OCI-LY3 (cell line): ENCODE results near the gene MS4A6A.
"Not testable (repeated sequence)": the region's sequence is repeated elsewhere in the genome, so short reads cannot be mapped to it uniquely, and the experiment has no call there.

Experiments used
- H2AFZ ChIP-seq: fragments of 200-600, 300-600 bp; shearing (Covaris generic); 2 replicates; pipeline ENCODE4 v1.6.0; 2014; ENCODE audit warnings: antibody characterized with exemption, low read depth, low read length
- H3K27ac ChIP-seq: fragments of 200-600, 300-600 bp; sonication (generic); 2 replicates; pipeline ENCODE4 v1.5.1; 2014; ENCODE audit warnings: mild to moderate bottlenecking, low read length, moderate library complexity, mixed read lengths
- H3K27me3 ChIP-seq: fragments of 200-600, 300-600 bp; sonication (generic); 2 replicates; pipeline ENCODE4 v1.6.1; 2014; ENCODE audit warnings: low read depth, low read length, mixed read lengths
- H3K36me3 ChIP-seq: fragments of 200-600, 300-600 bp; sonication (generic); replicated peaks from 2 replicates; pipeline ENCODE3; 2014; ENCODE audit warnings: low read depth, low read length, mixed read lengths
- H3K4me1 ChIP-seq: fragments of 300-600, 200-600 bp; sonication (generic); 2 replicates; pipeline ENCODE4 v1.6.1; 2014; ENCODE audit warnings: low read length, mixed read lengths
- H3K4me2 ChIP-seq: fragments of 200-600, 300-600 bp; sonication (generic); 2 replicates; pipeline ENCODE4 v1.6.1; 2014; ENCODE audit warnings: low read length, mixed read lengths
- H3K4me3 ChIP-seq: fragments of 300-600, 200-600 bp; sonication (generic); 2 replicates; pipeline ENCODE4 v1.5.1; 2014; ENCODE audit warnings: antibody characterized with exemption, mild to moderate bottlenecking, low read length, moderate library complexity
- H3K79me2 ChIP-seq: fragments of 300-600, 200-600 bp; shearing (Covaris generic); 2 replicates; pipeline ENCODE4 v1.6.1; 2014; ENCODE audit warnings: mild to moderate bottlenecking, low read length, mixed read lengths
- H3K9ac ChIP-seq: fragments of 300-600, 200-600 bp; shearing (Covaris generic); 2 replicates; pipeline ENCODE4 v1.6.0; 2014; ENCODE audit warnings: mild to moderate bottlenecking, low read length, moderate library complexity
- H3K9me3 ChIP-seq: fragments of 200-600, 300-600 bp; shearing (Covaris generic); 2 replicates; pipeline ENCODE4 v1.6.1; 2014; ENCODE audit warnings: low read length, mixed read lengths; ENCODE audit not compliant: insufficient read depth
- H4K20me1 ChIP-seq: fragments of 200-600, 300-600 bp; sonication (generic); 2 replicates; pipeline ENCODE4 v1.6.1; 2016; ENCODE audit warnings: low read length, mixed read lengths; ENCODE audit not compliant: insufficient read depth
- EZH2phosphoT487 ChIP-seq: fragments of 200-600 bp; shearing (Covaris generic); IDR thresholded peaks from 2 replicates; pipeline ENCODE4 v1.6.1; 2018; ENCODE audit warnings: antibody characterized with exemption, mixed run types, low read depth
- TF ChIP-seq, protein P1 (sequence below): fragments of 200-600, 300-600 bp; sonication (generic); IDR thresholded peaks from 2 replicates; pipeline ENCODE4 v1.5.1; 2014; ENCODE audit warnings: antibody characterized with exemption, low read length, low read depth

MS4A6A gene

DNA sequence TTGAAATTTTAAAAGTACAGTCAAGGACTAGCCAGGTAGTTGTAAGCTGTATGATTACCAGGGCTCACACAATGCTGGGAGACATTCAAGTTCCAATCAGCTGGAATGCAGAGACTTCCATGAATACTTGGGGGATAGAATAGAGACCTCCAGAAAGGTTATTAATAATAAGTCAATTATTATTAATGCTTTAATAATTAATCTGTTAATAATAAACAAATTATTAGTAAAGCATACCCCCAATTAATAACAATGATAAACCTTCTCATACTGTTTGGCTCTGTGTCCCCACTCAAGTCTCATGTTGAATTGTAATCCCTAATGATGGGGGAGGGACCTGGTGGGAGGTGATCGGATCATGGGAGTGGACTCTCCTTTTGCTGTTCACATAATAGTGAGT, 14.6 kb upstream of the MS4A6A start:
- Histone ChIP-seq H4K20me1 (no peaks in the 10 kb centered on the region), H2AFZ (no peak overlapping the region), H3K4me1 (peaks cover 22% of the 10 kb centered on the region), H3K79me2 (no peaks in the 10 kb centered on the region), H3K27ac (no peak overlapping the region), H3K4me3 (no peak overlapping the region), H3K9me3 (peaks cover 32% of the 10 kb centered on the region), H3K27me3 (no peaks in the 10 kb centered on the region), H3K36me3 (peaks cover 20% of the 10 kb centered on the region), H3K4me2 (no peak overlapping the region), H3K9ac (no peak overlapping the region)
- TF ChIP-seq, protein P1, sequence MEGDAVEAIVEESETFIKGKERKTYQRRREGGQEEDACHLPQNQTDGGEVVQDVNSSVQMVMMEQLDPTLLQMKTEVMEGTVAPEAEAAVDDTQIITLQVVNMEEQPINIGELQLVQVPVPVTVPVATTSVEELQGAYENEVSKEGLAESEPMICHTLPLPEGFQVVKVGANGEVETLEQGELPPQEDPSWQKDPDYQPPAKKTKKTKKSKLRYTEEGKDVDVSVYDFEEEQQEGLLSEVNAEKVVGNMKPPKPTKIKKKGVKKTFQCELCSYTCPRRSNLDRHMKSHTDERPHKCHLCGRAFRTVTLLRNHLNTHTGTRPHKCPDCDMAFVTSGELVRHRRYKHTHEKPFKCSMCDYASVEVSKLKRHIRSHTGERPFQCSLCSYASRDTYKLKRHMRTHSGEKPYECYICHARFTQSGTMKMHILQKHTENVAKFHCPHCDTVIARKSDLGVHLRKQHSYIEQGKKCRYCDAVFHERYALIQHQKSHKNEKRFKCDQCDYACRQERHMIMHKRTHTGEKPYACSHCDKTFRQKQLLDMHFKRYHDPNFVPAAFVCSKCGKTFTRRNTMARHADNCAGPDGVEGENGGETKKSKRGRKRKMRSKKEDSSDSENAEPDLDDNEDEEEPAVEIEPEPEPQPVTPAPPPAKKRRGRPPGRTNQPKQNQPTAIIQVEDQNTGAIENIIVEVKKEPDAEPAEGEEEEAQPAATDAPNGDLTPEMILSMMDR: no peak
- TF ChIP-seq EZH2phosphoT487: no peak

- peaks cover 25% of the 10 kb centered on the region for H3K9me3 ChIP-seq
- H2AFZ ChIP-seq: peak overlapping the region; percentile 50; the same call in 1 of the 2 replicates
- TF ChIP-seq EZH2phosphoT487: no peak
- TF ChIP-seq, protein P1: no peak
- no peaks in the 10 kb centered on the region for H3K79me2 ChIP-seq
- H4K20me1 ChIP-seq: no peaks in the 10 kb centered on the region
- peaks cover 22% of the 10 kb centered on the region for H3K4me1 ChIP-seq
- H3K4me2 ChIP-seq: peak overlapping the region; percentile 13
- no peak overlapping the region for H3K9ac ChIP-seq
- H3K27me3 ChIP-seq: no peaks in the 10 kb centered on the region
- no peak overlapping the region for H3K4me3 ChIP-seq
- no peak overlapping the region for H3K27ac ChIP-seq
- H3K36me3 ChIP-seq: peaks cover 14% of the 10 kb centered on the region
These were observed 13.1 kb upstream of the MS4A6A start for GRCh38 chr11:60195923-60196368.

DNA sequence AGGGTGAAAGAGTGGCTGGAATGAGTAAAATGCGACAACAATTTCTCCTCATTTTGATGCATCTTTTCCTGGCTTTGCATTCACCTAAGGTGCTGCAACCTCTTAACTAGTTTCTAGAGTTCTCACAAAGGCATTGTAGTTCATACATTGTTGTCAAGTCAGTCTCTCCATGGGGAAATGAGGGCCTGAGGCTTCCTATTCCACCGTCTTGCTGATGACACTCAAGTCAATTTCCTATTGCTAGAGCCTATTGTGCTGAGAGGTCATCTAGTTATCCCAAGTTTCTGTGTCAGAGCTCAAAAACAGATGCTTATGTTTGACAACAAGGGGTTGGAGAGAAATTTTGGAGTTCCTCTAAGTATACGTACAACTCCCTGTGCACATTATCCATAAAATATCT, 11.6 kb upstream of the MS4A6A start:
- no peaks in the 10 kb centered on the region for H3K79me2 ChIP-seq
- H3K36me3 ChIP-seq: peaks cover 14% of the 10 kb centered on the region
- H3K27me3 ChIP-seq: no peaks in the 10 kb centered on the region
- peaks cover 25% of the 10 kb centered on the region for H3K9me3 ChIP-seq
- H2AFZ ChIP-seq: no peak overlapping the region
- no peak overlapping the region for H3K9ac ChIP-seq
- H3K4me2 ChIP-seq: no peak overlapping the region
- no peak overlapping the region for H3K4me3 ChIP-seq
- H3K4me1 ChIP-seq: peaks cover 22% of the 10 kb centered on the region
- H3K27ac ChIP-seq: no peak overlapping the region
- H4K20me1 ChIP-seq: no peaks in the 10 kb centered on the region
- TF ChIP-seq EZH2phosphoT487: no peak
- TF ChIP-seq, protein P1: no peak

GRCh38 chr11:60193687-60194433, 11.0 kb upstream of the MS4A6A start:
- TF ChIP-seq, protein P1: peak; percentile 45
- TF ChIP-seq EZH2phosphoT487: no peak
- Histone ChIP-seq H4K20me1 (no peaks in the 10 kb centered on the region), H3K4me2 (0 out of 2 replicates have a peak overlapping the region, but pooled peaks have one; percentile 3), H3K9me3 (peaks cover 25% of the 10 kb centered on the region), H3K4me3 (no peak overlapping the region), H3K27ac (0 out of 2 replicates have a peak overlapping the region, but pooled peaks have one; percentile 11), H2AFZ (no peak overlapping the region), H3K4me1 (peaks cover 22% of the 10 kb centered on the region), H3K27me3 (no peaks in the 10 kb centered on the region), H3K9ac (no peak overlapping the region), H3K36me3 (peaks cover 14% of the 10 kb centered on the region), H3K79me2 (no peaks in the 10 kb centered on the region)

DNA sequence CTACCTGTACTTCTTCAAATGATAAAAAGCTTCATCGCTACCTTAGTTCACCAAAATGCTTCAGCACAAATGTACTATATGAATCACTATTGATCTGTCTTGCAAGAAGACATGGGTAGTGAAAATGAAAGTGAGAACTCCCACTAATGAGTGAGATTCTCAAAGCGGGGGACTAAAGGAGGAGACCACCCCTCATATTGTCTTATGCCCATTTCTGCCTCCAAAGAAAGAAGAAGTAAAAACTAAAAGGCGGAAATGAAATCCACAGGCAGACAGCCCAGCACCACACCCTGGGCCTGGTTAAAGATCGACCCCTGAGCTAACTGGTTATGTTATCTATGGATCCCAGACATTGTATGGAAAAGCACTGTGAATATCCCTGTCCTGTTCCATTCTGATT, 9.7 kb upstream of the MS4A6A start:
- Histone ChIP-seq H3K9me3 (peaks cover 23% of the 10 kb centered on the region), H3K36me3 (peaks cover 14% of the 10 kb centered on the region), H3K4me1 (peaks cover 22% of the 10 kb centered on the region)
- not testable (repeated sequence) for H3K27ac ChIP-seq, H3K27me3 ChIP-seq, H3K4me2 ChIP-seq, H4K20me1 ChIP-seq, H3K9ac ChIP-seq, H2AFZ ChIP-seq, H3K79me2 ChIP-seq, H3K4me3 ChIP-seq

DNA sequence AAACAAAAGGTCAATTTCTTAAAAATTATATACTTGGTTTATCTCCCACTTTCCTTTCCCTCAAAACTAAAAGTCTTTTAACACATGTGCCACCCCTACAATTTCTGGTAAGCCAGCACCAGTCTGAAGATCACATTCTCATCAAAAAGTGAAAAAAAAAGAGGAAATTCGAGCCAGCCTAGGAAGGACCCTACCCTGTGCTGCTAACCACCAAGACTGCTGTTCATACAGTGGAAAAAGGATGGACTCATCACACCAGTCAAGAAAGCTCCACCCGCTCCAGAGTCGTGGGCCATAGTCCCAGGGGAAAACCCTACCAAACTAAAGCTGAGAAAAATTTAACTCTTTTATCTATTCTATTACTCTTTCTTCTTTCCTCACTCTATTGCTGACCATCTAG, 5.6 kb upstream of the MS4A6A start:
- H3K4me1 ChIP-seq: peaks cover 22% of the 10 kb centered on the region
- not testable (repeated sequence) for H2AFZ ChIP-seq, H3K79me2 ChIP-seq, H3K9ac ChIP-seq, H4K20me1 ChIP-seq, H3K4me2 ChIP-seq, H3K4me3 ChIP-seq, H3K27me3 ChIP-seq, H3K27ac ChIP-seq
- peaks cover 20% of the 10 kb centered on the region for H3K9me3 ChIP-seq
- peaks cover 12% of the 10 kb centered on the region for H3K36me3 ChIP-seq
